ENCODE data around the gene THADA.

Gene THADA

DNA sequence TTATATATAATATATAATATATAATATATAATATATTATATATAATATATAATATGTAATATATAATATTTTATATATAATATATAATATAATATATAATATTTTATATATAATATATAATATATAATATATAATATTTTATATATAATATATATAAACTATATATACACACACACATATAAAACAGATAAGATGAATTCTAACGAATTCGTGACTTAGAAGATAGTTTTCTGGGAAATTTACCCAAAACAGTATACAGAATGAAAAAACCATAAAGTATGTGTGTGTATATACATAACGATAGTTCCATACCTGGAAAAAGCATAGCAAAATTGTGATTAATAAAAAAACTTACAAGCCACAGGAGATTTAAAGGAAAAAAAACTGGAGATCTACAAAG is 80.6 kb downstream of the THADA start:
- no peaks in the 10 kb centered on the region for H4K20me1 ChIP-seq (ENCODE audit: low read depth, low read length)
- H3K27ac ChIP-seq (ENCODE audit: low read depth, low read length): no peak overlapping the region
- H2AFZ ChIP-seq (ENCODE audit: low read depth, low read length, severe bottlenecking): no peak overlapping the region
- H3K9me2 ChIP-seq (replicated peaks; ENCODE audit: insufficient read depth, low read length): no peaks in the 10 kb centered on the region
- no peaks in the 10 kb centered on the region for H3K9me3 ChIP-seq (ENCODE audit: insufficient read depth, low read length)
- peaks cover 3% of the 10 kb centered on the region; the same call in 1 of the 2 replicates for H3F3A ChIP-seq (ENCODE audit: insufficient read depth)
- no peak overlapping the region for H3K4me3 ChIP-seq (ENCODE audit: insufficient read depth, low read length, poor library complexity, severe bottlenecking)
- TF ChIP-seq, protein P1, sequence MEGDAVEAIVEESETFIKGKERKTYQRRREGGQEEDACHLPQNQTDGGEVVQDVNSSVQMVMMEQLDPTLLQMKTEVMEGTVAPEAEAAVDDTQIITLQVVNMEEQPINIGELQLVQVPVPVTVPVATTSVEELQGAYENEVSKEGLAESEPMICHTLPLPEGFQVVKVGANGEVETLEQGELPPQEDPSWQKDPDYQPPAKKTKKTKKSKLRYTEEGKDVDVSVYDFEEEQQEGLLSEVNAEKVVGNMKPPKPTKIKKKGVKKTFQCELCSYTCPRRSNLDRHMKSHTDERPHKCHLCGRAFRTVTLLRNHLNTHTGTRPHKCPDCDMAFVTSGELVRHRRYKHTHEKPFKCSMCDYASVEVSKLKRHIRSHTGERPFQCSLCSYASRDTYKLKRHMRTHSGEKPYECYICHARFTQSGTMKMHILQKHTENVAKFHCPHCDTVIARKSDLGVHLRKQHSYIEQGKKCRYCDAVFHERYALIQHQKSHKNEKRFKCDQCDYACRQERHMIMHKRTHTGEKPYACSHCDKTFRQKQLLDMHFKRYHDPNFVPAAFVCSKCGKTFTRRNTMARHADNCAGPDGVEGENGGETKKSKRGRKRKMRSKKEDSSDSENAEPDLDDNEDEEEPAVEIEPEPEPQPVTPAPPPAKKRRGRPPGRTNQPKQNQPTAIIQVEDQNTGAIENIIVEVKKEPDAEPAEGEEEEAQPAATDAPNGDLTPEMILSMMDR (IDR thresholded peaks at IDR 0.05; ENCODE audit: insufficient read depth, low read length, poor library complexity, severe bottlenecking): no peak
- no peak for TF ChIP-seq EZH2phosphoT487 (conservative IDR thresholded peaks at IDR 0.05; ENCODE audit: low read length)
- no peaks in the 10 kb centered on the region for H3K79me2 ChIP-seq (ENCODE audit: insufficient read depth, low read length)
- H3K9ac ChIP-seq (ENCODE audit: low read length): no peak overlapping the region
- H3K4me2 ChIP-seq (ENCODE audit: low read depth, low read length, poor library complexity, severe bottlenecking): no peak overlapping the region
- H3K36me3 ChIP-seq (ENCODE audit: low read length): 0 out of 2 replicates have a peak, but pooled peaks cover 7% of the 10 kb centered on the region
- H3K27me3 ChIP-seq (ENCODE audit: low read length): no peaks in the 10 kb centered on the region

DNA sequence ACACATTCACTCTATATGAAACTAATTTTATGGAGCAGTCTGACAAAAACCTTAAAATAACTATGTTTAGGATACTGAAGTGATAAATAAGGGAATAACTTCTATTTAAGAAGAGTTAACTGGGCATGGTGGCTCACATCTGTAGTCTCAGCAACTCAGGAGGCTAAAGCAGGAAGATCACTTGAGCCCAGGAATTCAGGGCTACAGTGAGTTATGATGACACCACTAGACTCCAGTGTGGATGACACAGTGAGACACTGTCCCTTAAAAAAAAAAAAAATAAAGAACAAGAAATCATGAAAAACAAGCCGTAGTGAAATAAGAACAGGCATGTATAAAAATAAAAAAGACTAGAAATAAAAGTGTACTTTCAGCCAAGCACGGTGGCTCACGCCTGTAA is 82.0 kb downstream of the THADA start:
- Histone ChIP-seq H3K9me2 (replicated peaks; ENCODE audit: insufficient read depth, low read length) (no peaks in the 10 kb centered on the region), H2AFZ (ENCODE audit: low read depth, low read length, severe bottlenecking) (no peak overlapping the region), H4K20me1 (ENCODE audit: low read depth, low read length) (no peaks in the 10 kb centered on the region), H3K9ac (ENCODE audit: low read length) (no peak overlapping the region), H3K36me3 (ENCODE audit: low read length) (0 out of 2 replicates have a peak, but pooled peaks cover 7% of the 10 kb centered on the region), H3K79me2 (ENCODE audit: insufficient read depth, low read length) (no peaks in the 10 kb centered on the region), H3K27me3 (ENCODE audit: low read length) (no peaks in the 10 kb centered on the region), H3K4me2 (ENCODE audit: low read depth, low read length, poor library complexity, severe bottlenecking) (no peak overlapping the region), H3K9me3 (ENCODE audit: insufficient read depth, low read length) (no peaks in the 10 kb centered on the region), H3K27ac (ENCODE audit: low read depth, low read length) (no peak overlapping the region), H3K4me3 (ENCODE audit: insufficient read depth, low read length, poor library complexity, severe bottlenecking) (no peak overlapping the region), H3F3A (ENCODE audit: insufficient read depth) (peaks cover 3% of the 10 kb centered on the region; the same call in 1 of the 2 replicates)
- no peak for TF ChIP-seq EZH2phosphoT487 (conservative IDR thresholded peaks at IDR 0.05; ENCODE audit: low read length)
- TF ChIP-seq, protein P1 (IDR thresholded peaks at IDR 0.05; ENCODE audit: insufficient read depth, low read length, poor library complexity, severe bottlenecking): no peak

DNA sequence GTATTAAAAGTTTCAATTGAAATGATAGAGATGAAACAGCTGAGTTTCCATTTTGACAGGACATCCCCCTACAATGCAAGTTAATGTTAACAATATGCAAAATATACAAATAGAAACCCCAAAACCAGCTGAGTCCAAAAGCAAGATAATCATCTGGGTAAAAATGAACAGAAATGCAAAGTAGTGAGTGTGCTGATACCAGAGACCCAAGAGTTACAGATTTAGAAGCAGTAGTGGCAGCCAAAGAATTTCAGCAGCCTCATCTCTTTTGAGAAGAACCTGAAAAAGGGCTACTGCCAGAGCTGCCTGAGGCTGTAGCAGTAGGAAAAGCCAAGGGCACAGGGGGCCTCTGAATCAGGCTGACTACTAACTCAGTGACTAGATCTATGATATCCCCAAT is 82.6 kb downstream of the THADA start:
- H2AFZ ChIP-seq (ENCODE audit: low read depth, low read length, severe bottlenecking): no peak overlapping the region
- H3K79me2 ChIP-seq (ENCODE audit: insufficient read depth, low read length): no peaks in the 10 kb centered on the region

More for the DNA sequence above, 82.6 kb downstream of the THADA start:
- Histone ChIP-seq H3K27me3 (ENCODE audit: low read length) (no peaks in the 10 kb centered on the region), H3K4me3 (ENCODE audit: insufficient read depth, low read length, poor library complexity, severe bottlenecking) (no peak overlapping the region), H3K9ac (ENCODE audit: low read length) (no peak overlapping the region), H3K4me2 (ENCODE audit: low read depth, low read length, poor library complexity, severe bottlenecking) (no peak overlapping the region), H3K9me3 (ENCODE audit: insufficient read depth, low read length) (no peaks in the 10 kb centered on the region), H3K27ac (ENCODE audit: low read depth, low read length) (no peak overlapping the region), H4K20me1 (ENCODE audit: low read depth, low read length) (no peaks in the 10 kb centered on the region), H3K9me2 (replicated peaks; ENCODE audit: insufficient read depth, low read length) (no peaks in the 10 kb centered on the region), H3K36me3 (ENCODE audit: low read length) (0 out of 2 replicates have a peak, but pooled peaks cover 7% of the 10 kb centered on the region), H3F3A (ENCODE audit: insufficient read depth) (peaks cover 3% of the 10 kb centered on the region; the same call in 1 of the 2 replicates)
- TF ChIP-seq, protein P1 (IDR thresholded peaks at IDR 0.05; ENCODE audit: insufficient read depth, low read length, poor library complexity, severe bottlenecking): no peak
- no peak for TF ChIP-seq EZH2phosphoT487 (conservative IDR thresholded peaks at IDR 0.05; ENCODE audit: low read length)
